ENCODE measurements around the gene SZT2. TPM values are rescaled to one million over a fixed set of nuclear protein-coding genes. Genes with fewer than 3 reads are reported as not detected.
"Not testable (repeated sequence)": the region's sequence is repeated elsewhere in the genome, so short reads cannot be mapped to it uniquely, and the experiment has no call there.

SZT2 gene
- polyA plus RNA-seq, 4 donors: 17.3 to 30.1 (median 21.7) TPM

DNA sequence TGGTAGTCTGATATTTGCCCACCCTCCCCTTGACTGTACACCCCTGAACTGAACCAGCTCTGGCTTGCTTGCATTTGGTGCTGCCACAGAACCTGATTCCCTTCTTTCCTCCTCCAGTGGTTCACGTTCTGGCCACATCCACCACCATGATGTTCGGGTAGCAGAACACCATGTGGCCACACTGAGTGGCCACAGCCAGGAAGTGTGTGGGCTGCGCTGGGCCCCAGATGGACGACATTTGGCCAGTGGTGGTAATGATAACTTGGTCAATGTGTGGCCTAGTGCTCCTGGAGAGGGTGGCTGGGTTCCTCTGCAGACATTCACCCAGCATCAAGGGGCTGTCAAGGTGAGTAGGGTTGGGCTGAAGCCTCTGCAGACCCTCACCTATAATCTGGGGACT lies 29.1 kb upstream of the SZT2 start:
- DNase-seq (ENCODE audit: low read depth in 4 of 4, low spot score in 3 of 4): no peak

DNA sequence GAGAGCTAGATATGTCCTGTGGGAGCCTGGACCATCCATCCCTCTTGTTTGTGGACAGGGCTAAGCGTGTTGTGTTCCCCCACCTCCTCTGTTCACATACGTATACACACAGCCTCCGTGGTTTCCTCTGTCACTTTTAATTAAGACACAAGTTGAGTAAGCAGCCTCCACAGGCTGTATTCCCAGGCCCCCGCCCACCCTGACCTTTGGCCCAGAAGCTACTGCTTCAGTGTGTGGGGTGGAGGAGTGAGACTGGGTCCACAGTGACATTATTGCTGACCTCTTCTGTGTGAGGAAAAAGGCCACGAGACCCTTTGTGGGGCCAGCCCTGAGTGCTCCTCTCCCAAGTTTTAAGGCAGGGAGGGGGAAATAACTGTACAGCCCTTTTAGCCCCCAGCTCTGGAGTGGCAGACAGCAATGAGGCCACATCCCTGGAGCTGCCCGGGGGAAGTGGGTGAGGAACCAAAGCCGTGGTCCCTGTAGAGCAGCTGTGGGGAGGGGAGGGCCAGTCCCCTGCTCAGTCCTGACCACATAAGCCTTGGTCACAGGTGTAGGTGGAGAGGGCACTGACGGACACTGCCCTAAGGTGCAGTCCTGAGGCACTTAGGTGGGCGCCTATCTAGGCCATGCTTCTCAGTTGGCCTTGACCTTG lies 26.3 kb upstream of the SZT2 start:
- DNase-seq (ENCODE audit: low read depth in 4 of 4, low spot score in 3 of 4): no peak

DNA sequence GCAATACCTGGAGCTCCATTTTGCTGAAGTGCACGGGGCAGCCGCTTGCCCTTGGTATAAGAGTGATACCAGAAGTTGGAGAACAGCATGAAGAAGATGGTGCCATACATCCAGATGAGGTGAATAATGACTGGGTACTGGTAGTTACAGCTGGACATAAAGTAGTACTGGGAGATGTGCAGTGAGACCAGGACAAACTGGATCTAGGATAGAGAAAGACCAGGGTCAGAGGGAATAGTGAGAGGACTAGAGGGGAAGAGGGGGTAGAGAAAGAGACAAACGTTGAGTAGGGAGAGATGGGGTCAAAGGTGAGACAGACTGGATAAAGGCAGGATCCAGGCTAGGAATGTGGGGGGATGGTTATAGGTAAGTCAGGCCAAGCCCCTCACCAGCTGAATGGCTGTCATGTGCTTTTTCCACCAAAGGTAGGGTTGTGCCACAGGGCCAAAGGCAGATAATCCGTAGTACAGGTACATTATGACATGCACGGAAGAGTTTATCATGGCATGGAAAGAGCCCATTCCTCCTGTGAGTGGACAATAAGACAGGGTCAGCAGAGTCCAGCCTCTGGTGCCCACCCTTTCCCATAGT lies 25.7 kb upstream of the SZT2 start:
- DNase-seq (ENCODE audit: low read depth in 4 of 4, low spot score in 3 of 4): no peak

GRCh38 chr1:43365678-43366077 lies 24.0 kb upstream of the SZT2 start:
- DNase-seq (ENCODE audit: low read depth in 4 of 4, low spot score in 3 of 4): no peak

GRCh38 chr1:43366179-43366578 lies 23.5 kb upstream of the SZT2 start:
- no peak for DNase-seq (ENCODE audit: low read depth in 4 of 4, low spot score in 3 of 4)

GRCh38 chr1:43366601-43367025 lies 23.1 kb upstream of the SZT2 start:
- no peak for DNase-seq (ENCODE audit: low read depth in 4 of 4, low spot score in 3 of 4)

- no peak for DNase-seq (ENCODE audit: low read depth in 4 of 4, low spot score in 3 of 4)
Observed at GRCh38 chr1:43367026-43367903, 22.4 kb upstream of the SZT2 start.

DNA sequence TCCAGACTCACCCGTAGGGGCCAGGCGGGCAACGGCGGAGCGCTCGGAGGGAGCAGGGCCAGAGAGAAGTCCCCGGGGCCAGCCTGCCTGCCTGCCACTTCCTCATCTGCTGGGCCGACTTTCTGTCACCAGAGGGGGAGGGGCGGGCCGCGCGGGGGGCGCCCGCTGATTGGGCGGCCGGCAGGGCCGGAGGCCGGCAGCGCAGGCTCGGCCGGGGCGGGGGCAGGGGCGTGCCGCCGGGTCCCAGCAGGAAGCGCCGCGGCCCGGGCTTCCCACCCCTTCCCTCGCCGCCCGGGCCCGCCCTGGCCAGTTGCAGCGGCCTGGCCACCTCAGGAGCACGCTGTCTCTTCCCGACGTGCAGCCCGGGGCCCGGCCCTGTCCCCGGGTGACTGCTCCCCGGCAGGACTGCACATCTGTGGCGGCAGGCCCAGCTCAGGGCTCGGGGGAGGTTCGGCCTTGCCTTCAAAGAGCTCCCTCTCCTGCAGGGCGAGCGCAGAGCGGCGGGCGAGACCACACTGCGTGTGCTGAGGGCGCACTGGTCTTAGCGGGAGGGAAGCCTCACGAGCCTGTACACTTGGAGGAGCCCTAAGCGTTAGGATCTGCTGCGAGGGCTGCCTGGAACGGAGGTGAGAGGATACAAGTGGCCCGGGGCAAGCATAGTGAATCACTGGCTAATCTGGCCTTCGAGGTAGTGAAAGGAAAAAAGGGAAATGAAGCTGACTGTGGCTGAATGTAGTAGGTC lies 21.6 kb upstream of the SZT2 start, which contains the start of gene ELOVL1:
Gene ELOVL1 (minus strand): TSS at position 108 of the 742 bp plus-strand sequence. CDS start 2,402 bp downstream, outside the sequence.
- peak in 3 of 4 donors; percentile 71 to 77 (median 73) for DNase-seq (ENCODE audit: low read depth in 4 of 4, low spot score in 3 of 4)

GRCh38 chr1:43368646-43369020 lies 21.1 kb upstream of the SZT2 start:
- no peak for DNase-seq (ENCODE audit: low read depth in 4 of 4, low spot score in 3 of 4)

- not testable (repeated sequence) for DNase-seq (ENCODE audit: low read depth in 4 of 4, low spot score in 3 of 4)
Observed at GRCh38 chr1:43369779-43370178, 19.9 kb upstream of the SZT2 start.

GRCh38 chr1:43370564-43370963 lies 19.1 kb upstream of the SZT2 start:
- no peak for DNase-seq (ENCODE audit: low read depth in 4 of 4, low spot score in 3 of 4)

DNA sequence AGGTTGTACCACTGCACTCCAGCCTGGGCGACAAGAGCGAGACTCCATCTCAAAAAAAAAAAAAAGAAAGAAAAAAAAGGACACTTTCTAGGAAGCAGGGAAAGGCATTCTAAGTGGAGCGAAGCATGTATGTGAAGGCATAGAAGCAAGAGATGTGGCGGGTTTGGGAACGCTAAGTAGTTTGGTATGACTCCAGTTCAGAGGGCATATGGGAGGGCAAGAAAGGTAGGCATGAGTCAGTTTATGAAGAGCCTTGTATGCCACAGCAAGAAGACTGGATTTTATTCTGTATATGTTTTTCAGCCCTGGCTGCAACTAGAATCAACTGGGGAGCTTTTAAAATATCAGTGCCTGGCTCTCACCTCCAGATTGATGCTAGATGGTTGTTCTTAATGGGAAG lies 17.5 kb upstream of the SZT2 start:
- no peak for DNase-seq (ENCODE audit: low read depth in 4 of 4, low spot score in 3 of 4)

DNA sequence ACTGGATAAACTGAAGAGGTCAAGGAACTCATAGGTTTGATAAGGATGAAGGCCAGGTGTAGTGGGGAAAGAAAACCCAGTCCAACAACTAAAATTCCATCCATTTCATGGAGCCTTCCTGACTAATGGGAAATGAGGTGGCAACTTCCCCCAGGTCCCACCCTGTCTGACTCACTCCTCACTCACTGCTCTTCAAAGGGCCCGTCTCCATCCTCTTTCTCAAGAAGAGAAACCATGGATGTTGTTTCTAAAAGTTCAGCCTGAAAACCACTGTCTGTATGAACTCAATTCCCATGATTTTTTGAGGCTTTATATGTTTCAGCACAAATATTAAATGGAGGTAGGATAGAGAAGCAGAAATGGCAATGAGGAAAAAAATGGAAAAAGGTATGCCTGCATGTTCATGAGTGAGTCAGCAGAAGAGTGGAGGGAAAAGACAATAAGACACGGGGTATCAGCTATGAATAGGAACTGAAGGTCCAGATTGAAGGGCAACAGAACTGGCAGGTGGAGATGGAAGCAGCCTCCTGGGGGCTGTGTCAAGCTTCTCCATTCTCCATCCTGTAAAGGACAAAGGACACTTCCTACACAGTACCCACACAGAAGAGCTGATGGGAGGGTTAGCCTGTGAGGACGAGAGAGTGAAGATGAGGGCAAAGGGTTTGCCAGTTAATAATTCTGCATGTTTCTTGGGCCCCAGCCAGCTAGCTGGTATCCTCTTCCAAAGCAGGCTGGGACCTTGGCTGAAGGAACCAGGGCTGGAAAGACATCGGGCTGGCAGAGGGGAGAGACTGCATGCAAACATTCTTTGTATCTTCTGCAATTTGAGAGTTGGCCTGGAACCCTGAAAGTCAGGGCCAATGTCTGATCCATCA lies 16.4 kb upstream of the SZT2 start:
- DNase-seq (ENCODE audit: low read depth in 4 of 4, low spot score in 3 of 4): no peak

- no peak for DNase-seq (ENCODE audit: low read depth in 4 of 4, low spot score in 3 of 4)
Observed at GRCh38 chr1:43376723-43377235, 12.9 kb upstream of the SZT2 start.

DNA sequence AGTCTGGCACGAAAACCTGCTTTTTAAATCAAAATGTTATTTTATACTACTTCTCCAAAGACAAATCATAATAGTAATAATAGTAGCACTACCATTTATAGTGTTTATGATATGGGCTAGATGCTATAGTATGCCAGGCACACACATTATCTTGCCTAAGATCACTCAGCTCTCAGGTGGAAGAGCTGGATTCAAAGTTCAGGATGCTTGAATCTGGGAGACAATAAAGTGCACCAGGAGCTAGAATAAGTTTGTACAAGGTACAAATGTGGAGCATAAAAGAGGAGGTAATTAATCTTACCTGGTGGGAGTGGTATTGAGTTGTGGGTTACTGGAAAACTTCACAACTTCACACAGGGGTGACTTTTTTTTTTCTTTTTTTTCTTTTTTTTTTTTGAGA lies 11.9 kb upstream of the SZT2 start:
- DNase-seq (ENCODE audit: low read depth in 4 of 4, low spot score in 3 of 4): no peak

- DNase-seq (ENCODE audit: low read depth in 4 of 4, low spot score in 3 of 4): no peak
Observed at GRCh38 chr1:43379476-43379875, 10.2 kb upstream of the SZT2 start.

DNA sequence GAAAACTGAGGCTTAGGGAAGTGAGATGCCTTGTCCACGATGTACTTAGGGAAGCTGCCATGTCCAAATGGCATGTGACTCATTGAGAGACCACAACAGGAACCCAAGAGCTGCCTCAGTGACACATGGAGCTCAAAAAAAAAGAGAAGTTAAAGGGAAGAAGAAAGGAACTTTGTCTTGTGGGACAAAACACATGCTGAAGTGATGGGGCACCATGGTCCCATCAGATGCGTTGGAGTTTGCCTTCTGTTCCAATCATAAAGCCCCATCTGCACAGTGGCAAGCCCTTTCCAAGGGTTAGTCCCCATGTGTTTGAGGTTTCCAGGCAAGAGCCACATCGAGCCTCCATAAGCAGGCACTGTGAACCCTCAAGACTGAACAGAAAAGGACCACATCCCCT lies 8.1 kb upstream of the SZT2 start:
- no peak for DNase-seq (ENCODE audit: low read depth in 4 of 4, low spot score in 3 of 4)

GRCh38 chr1:43382027-43382779 lies 7.5 kb upstream of the SZT2 start:
- no peak for DNase-seq (ENCODE audit: low read depth in 4 of 4, low spot score in 3 of 4)

GRCh38 chr1:43383449-43383848 lies 6.2 kb upstream of the SZT2 start:
- DNase-seq (ENCODE audit: low read depth in 4 of 4, low spot score in 3 of 4): no peak

All from left renal pelvis (tissue), 4 donors.